Fibroblast of mammary gland (primary cell): ENCODE results near the gene KCTD16.

ENCODE experiments used
- DNase-seq: peaks from one replicate; pipeline ENCODE4 v3.0.0-alpha.2; 2010; ENCODE audit warnings: low read depth
- H3K4me3 ChIP-seq: 2 replicates; pipeline ENCODE4 v1.5.1; 2011; ENCODE audit warnings: low read depth, mild to moderate bottlenecking, low read length, moderate library complexity; ENCODE audit not compliant: control insufficient read depth
- TF ChIP-seq, protein P1 (sequence below): conservative IDR thresholded peaks from 2 replicates; pipeline ENCODE4 v1.5.1; 2011; ENCODE audit warnings: low read depth, low read length, inconsistent platforms; ENCODE audit not compliant: control insufficient read depth, insufficient read depth

KCTD16 gene

DNA sequence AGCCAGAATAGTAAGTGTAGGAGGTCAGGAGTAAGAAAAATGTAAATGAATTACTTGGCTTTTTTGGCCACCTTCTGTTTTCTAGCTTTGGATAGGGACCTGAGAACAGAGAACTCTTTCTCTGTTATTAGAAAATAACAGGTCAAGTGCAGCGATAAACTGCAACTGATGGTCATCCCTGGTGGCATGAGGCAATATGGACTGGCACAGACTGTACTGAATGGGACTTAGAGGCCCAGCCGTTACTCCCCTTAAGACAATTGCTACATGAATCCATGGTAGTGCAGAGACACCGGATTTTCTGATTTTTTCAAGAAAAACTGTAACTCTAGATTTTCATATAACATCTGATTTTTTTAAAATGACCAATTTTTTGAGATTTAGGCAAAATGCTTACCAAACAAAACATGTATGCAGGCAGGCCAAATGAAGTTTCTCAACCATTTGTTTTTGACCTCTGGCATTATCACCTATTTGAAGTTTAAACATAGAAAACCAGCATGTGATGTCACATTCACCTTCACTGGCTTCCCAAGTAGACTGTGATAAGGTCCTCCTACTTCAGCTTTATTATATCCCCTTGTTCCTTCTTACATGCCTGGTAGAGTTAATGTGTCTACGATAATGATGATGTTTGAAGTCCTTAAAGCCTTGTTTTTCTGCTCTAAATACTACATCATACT, 262.6 kb downstream of the KCTD16 start:
- H3K4me3 ChIP-seq: no peak overlapping the region
- TF ChIP-seq, protein P1, sequence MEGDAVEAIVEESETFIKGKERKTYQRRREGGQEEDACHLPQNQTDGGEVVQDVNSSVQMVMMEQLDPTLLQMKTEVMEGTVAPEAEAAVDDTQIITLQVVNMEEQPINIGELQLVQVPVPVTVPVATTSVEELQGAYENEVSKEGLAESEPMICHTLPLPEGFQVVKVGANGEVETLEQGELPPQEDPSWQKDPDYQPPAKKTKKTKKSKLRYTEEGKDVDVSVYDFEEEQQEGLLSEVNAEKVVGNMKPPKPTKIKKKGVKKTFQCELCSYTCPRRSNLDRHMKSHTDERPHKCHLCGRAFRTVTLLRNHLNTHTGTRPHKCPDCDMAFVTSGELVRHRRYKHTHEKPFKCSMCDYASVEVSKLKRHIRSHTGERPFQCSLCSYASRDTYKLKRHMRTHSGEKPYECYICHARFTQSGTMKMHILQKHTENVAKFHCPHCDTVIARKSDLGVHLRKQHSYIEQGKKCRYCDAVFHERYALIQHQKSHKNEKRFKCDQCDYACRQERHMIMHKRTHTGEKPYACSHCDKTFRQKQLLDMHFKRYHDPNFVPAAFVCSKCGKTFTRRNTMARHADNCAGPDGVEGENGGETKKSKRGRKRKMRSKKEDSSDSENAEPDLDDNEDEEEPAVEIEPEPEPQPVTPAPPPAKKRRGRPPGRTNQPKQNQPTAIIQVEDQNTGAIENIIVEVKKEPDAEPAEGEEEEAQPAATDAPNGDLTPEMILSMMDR: no peak
- DNase-seq: no peak

DNA sequence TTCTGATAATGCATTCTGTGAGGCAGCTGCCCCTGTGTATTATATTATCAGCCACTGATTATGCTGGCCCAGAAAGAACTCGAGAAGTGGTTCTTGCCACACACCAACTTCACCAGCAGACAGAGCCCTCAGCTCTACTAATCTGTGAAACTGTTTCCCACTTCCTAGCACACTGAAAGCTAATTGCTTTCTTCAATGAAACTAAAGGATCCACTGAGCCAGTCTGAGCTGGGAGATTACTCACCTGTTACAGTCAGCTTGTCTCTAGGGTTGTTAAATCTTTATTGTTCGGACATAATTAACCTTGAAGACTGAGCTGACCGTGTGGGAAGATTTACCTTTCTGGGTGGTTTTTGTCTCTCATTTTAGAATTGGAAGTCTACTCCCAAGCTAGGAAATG, 263.2 kb downstream of the KCTD16 start:
- no peak for DNase-seq
- TF ChIP-seq, protein P1: no peak
- H3K4me3 ChIP-seq: no peak overlapping the region

DNA sequence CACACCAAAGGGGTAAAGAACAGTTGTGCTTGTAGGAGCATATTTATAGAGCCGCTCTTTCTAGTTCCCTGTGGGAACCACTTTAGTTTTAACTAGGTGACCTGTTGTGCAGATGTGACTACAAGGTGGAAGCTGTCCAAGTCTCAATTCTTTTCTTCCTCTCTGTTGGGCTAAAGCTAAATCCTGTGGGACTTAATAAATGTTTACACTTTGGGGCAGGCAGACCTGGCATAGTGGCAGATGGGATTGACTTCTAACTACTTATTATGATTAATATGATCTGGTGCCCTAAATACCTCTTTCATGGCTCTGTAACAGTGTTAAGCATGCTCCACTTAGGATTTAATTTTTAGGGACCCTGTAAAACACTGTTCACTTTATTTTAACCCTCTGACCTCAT, 265.3 kb downstream of the KCTD16 start:
- TF ChIP-seq, protein P1: no peak
- DNase-seq: no peak

DNA sequence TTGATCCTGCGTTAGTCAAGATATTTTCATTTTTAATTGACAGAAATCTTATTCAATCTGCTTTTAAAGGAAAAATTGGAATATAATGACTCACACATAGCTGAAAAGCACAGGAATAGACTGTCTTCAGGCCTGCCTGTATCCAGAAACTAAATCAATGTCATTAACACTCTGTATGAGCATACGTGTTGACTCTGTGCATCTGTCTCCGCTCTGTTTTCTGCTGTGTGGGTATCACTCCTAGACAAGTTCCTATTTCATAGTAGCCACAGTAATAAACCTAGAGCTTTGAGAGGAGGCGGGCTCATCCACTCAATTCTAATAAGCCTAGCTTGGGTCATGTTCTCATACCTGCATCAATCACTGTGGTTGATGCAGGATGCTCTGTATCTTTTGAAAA, 267.6 kb downstream of the KCTD16 start:
- no peak overlapping the region for H3K4me3 ChIP-seq
- TF ChIP-seq, protein P1: no peak
- no peak for DNase-seq

More for the DNA sequence above, 265.3 kb downstream of the KCTD16 start:
- no peak overlapping the region for H3K4me3 ChIP-seq

DNA sequence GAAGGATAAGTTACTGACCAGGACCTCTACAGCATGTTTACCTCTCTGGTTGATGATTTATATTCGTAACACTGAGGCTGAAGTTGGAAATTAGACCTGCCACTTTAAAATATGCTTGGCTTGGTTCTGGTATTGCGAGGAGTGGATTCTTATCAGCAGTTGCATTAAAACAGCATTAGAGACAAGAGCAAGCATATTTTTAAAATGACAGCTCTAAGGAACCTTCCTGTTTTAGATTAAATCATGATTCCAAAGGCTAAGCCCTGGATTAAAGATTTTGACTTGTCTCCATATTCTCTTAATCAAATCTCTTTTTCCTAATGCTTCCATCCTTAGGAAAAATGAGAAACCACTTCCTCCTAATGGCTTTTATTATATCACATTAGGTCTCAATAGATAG, 277.8 kb downstream of the KCTD16 start:
- H3K4me3 ChIP-seq: no peak overlapping the region
- DNase-seq: no peak
- TF ChIP-seq, protein P1: no peak

DNA sequence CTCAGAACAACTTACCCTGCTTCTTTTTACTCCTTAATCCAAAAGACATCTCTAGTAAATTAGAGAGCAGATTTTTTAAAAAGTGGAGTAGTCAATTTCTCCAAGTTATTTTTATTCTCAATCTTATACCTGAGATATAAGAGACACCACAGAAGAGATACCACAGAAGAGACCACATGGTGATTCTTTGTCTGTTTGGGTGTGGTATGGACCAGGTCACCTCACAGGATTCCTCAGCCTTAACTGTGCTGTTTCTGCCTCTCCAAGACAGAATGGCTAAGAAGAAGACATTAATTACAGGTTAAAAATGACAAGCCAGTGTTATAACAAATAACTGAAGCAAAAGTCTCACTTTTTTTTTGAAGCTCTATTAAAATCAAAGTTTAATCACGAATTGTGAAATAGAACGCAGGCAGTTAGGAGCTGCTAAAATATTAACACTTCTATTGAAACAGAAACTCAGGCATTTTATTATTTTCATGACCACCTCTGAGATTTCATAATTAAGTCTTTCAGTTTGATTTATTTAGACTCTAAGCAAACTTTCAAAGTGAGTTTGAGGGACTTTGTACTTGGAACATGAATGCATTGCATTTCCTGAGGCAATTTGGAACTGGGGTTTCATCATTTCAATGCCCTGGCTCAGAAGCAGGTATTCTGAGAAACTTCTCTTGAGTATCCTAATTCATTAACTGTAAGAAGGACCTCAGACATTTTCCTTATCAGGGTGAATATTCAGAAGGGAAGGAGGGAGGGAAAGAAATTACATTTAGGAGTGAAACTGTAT, 280.7 kb downstream of the KCTD16 start:
- TF ChIP-seq, protein P1: no peak
- H3K4me3 ChIP-seq: no peak overlapping the region
- no peak for DNase-seq
